ENCODE data around the gene CDRT4.

Gene CDRT4

GRCh38 chr17:15438491-15439105 lies 28.8 kb downstream of the CDRT4 start:
- Histone ChIP-seq H3K4me1 (ENCODE audit: control insufficient read depth, insufficient read depth, low read length) (no peaks in the 10 kb centered on the region), H3K9me3 (ENCODE audit: control insufficient read depth, insufficient read depth, low read length) (no peaks in the 10 kb centered on the region), H3K36me3 (ENCODE audit: control insufficient read depth, insufficient read depth, low read length) (no peaks in the 10 kb centered on the region), H3K9ac (ENCODE audit: low read depth, low read length) (no peak overlapping the region), H3K4me3 (ENCODE audit: low read depth, low read length) (no peak overlapping the region), H3K27me3 (ENCODE audit: control insufficient read depth, insufficient read depth, low read length) (no peaks in the 10 kb centered on the region)

- no peaks in the 10 kb centered on the region for H3K4me1 ChIP-seq (ENCODE audit: control insufficient read depth, insufficient read depth, low read length)
- no peak overlapping the region for H3K9ac ChIP-seq (ENCODE audit: low read depth, low read length)
- H3K9me3 ChIP-seq (ENCODE audit: control insufficient read depth, insufficient read depth, low read length) = no peaks in the 10 kb centered on the region
- H3K36me3 ChIP-seq (ENCODE audit: control insufficient read depth, insufficient read depth, low read length) = no peaks in the 10 kb centered on the region
- H3K27me3 ChIP-seq (ENCODE audit: control insufficient read depth, insufficient read depth, low read length) = no peaks in the 10 kb centered on the region
- no peak overlapping the region for H3K4me3 ChIP-seq (ENCODE audit: low read depth, low read length)
Observed at GRCh38 chr17:15437303-15437635, 30.2 kb downstream of the CDRT4 start.

GRCh38 chr17:15436473-15437302 lies 30.7 kb downstream of the CDRT4 start:
- Histone ChIP-seq H3K9ac (ENCODE audit: low read depth, low read length) (no peak overlapping the region), H3K9me3 (ENCODE audit: control insufficient read depth, insufficient read depth, low read length) (no peaks in the 10 kb centered on the region), H3K27me3 (ENCODE audit: control insufficient read depth, insufficient read depth, low read length) (no peaks in the 10 kb centered on the region), H3K4me3 (ENCODE audit: low read depth, low read length) (no peak overlapping the region), H3K36me3 (ENCODE audit: control insufficient read depth, insufficient read depth, low read length) (no peaks in the 10 kb centered on the region), H3K4me1 (ENCODE audit: control insufficient read depth, insufficient read depth, low read length) (no peaks in the 10 kb centered on the region)

GRCh38 chr17:15434956-15435355 lies 32.5 kb downstream of the CDRT4 start:
- H3K9ac ChIP-seq (ENCODE audit: low read depth, low read length) = no peak overlapping the region
- H3K4me1 ChIP-seq (ENCODE audit: control insufficient read depth, insufficient read depth, low read length) = no peaks in the 10 kb centered on the region

GRCh38 chr17:15432807-15433611 lies 34.4 kb downstream of the CDRT4 start:
- H3K9ac ChIP-seq (ENCODE audit: low read depth, low read length) = no peak overlapping the region
- H3K36me3 ChIP-seq (ENCODE audit: control insufficient read depth, insufficient read depth, low read length) = no peaks in the 10 kb centered on the region
- H3K4me1 ChIP-seq (ENCODE audit: control insufficient read depth, insufficient read depth, low read length) = no peaks in the 10 kb centered on the region
- no peaks in the 10 kb centered on the region for H3K27me3 ChIP-seq (ENCODE audit: control insufficient read depth, insufficient read depth, low read length)
- no peaks in the 10 kb centered on the region for H3K9me3 ChIP-seq (ENCODE audit: control insufficient read depth, insufficient read depth, low read length)
- no peak overlapping the region for H3K4me3 ChIP-seq (ENCODE audit: low read depth, low read length)

More at GRCh38 chr17:15434956-15435355, 32.5 kb downstream of the CDRT4 start:
- Histone ChIP-seq H3K9me3 (ENCODE audit: control insufficient read depth, insufficient read depth, low read length) (no peaks in the 10 kb centered on the region), H3K36me3 (ENCODE audit: control insufficient read depth, insufficient read depth, low read length) (no peaks in the 10 kb centered on the region), H3K27me3 (ENCODE audit: control insufficient read depth, insufficient read depth, low read length) (no peaks in the 10 kb centered on the region), H3K4me3 (ENCODE audit: low read depth, low read length) (no peak overlapping the region)

GRCh38 chr17:15431766-15432165 lies 35.7 kb downstream of the CDRT4 start:
- Histone ChIP-seq H3K9me3 (ENCODE audit: control insufficient read depth, insufficient read depth, low read length) (no peaks in the 10 kb centered on the region), H3K27me3 (ENCODE audit: control insufficient read depth, insufficient read depth, low read length) (no peaks in the 10 kb centered on the region), H3K4me1 (ENCODE audit: control insufficient read depth, insufficient read depth, low read length) (no peaks in the 10 kb centered on the region), H3K36me3 (ENCODE audit: control insufficient read depth, insufficient read depth, low read length) (no peaks in the 10 kb centered on the region), H3K4me3 (ENCODE audit: low read depth, low read length) (no peak overlapping the region), H3K9ac (ENCODE audit: low read depth, low read length) (no peak overlapping the region)

GRCh38 chr17:15431196-15431595 lies 36.2 kb downstream of the CDRT4 start:
- Histone ChIP-seq H3K36me3 (ENCODE audit: control insufficient read depth, insufficient read depth, low read length) (no peaks in the 10 kb centered on the region), H3K4me3 (ENCODE audit: low read depth, low read length) (no peak overlapping the region), H3K9me3 (ENCODE audit: control insufficient read depth, insufficient read depth, low read length) (no peaks in the 10 kb centered on the region), H3K27me3 (ENCODE audit: control insufficient read depth, insufficient read depth, low read length) (no peaks in the 10 kb centered on the region), H3K9ac (ENCODE audit: low read depth, low read length) (no peak overlapping the region), H3K4me1 (ENCODE audit: control insufficient read depth, insufficient read depth, low read length) (no peaks in the 10 kb centered on the region)

GRCh38 chr17:15424521-15424920 lies 42.9 kb downstream of the CDRT4 start:
- H3K9ac ChIP-seq (ENCODE audit: low read depth, low read length) = no peak overlapping the region
- no peaks in the 10 kb centered on the region for H3K4me1 ChIP-seq (ENCODE audit: control insufficient read depth, insufficient read depth, low read length)
- no peaks in the 10 kb centered on the region for H3K9me3 ChIP-seq (ENCODE audit: control insufficient read depth, insufficient read depth, low read length)
- no peaks in the 10 kb centered on the region for H3K27me3 ChIP-seq (ENCODE audit: control insufficient read depth, insufficient read depth, low read length)
- H3K4me3 ChIP-seq (ENCODE audit: low read depth, low read length) = no peak overlapping the region
- H3K36me3 ChIP-seq (ENCODE audit: control insufficient read depth, insufficient read depth, low read length) = no peaks in the 10 kb centered on the region

GRCh38 chr17:15422392-15422965 lies 44.9 kb downstream of the CDRT4 start:
- Histone ChIP-seq H3K4me1 (ENCODE audit: control insufficient read depth, insufficient read depth, low read length) (no peaks in the 10 kb centered on the region), H3K27me3 (ENCODE audit: control insufficient read depth, insufficient read depth, low read length) (no peaks in the 10 kb centered on the region), H3K9me3 (ENCODE audit: control insufficient read depth, insufficient read depth, low read length) (no peaks in the 10 kb centered on the region), H3K9ac (ENCODE audit: low read depth, low read length) (no peak overlapping the region), H3K4me3 (ENCODE audit: low read depth, low read length) (no peak overlapping the region), H3K36me3 (ENCODE audit: control insufficient read depth, insufficient read depth, low read length) (no peaks in the 10 kb centered on the region)

- Histone ChIP-seq H3K4me3 (ENCODE audit: low read depth, low read length) (no peak overlapping the region), H3K9ac (ENCODE audit: low read depth, low read length) (no peak overlapping the region), H3K27me3 (ENCODE audit: control insufficient read depth, insufficient read depth, low read length) (no peaks in the 10 kb centered on the region), H3K4me1 (ENCODE audit: control insufficient read depth, insufficient read depth, low read length) (no peaks in the 10 kb centered on the region), H3K9me3 (ENCODE audit: control insufficient read depth, insufficient read depth, low read length) (no peaks in the 10 kb centered on the region), H3K36me3 (ENCODE audit: control insufficient read depth, insufficient read depth, low read length) (no peaks in the 10 kb centered on the region)
Observed at GRCh38 chr17:15418781-15419180, 48.6 kb downstream of the CDRT4 start.

- Histone ChIP-seq H3K36me3 (ENCODE audit: control insufficient read depth, insufficient read depth, low read length) (no peaks in the 10 kb centered on the region), H3K9me3 (ENCODE audit: control insufficient read depth, insufficient read depth, low read length) (no peaks in the 10 kb centered on the region), H3K4me3 (ENCODE audit: low read depth, low read length) (no peak overlapping the region), H3K4me1 (ENCODE audit: control insufficient read depth, insufficient read depth, low read length) (no peaks in the 10 kb centered on the region), H3K27me3 (ENCODE audit: control insufficient read depth, insufficient read depth, low read length) (no peaks in the 10 kb centered on the region), H3K9ac (ENCODE audit: low read depth, low read length) (no peak overlapping the region)
Observed at GRCh38 chr17:15414532-15415306, 52.7 kb downstream of the CDRT4 start.

Data from iPS-15b (cell line).